ENCODE results near the gene GALNT2. TPM values are rescaled to one million over a fixed set of nuclear protein-coding genes. Genes with fewer than 3 reads are reported as not detected.
A peak's percentile ranks its signal among the peaks of the same experiment; 100 is the strongest.

The GALNT2 gene
- total RNA-seq, 1 experiment from 2014 or later: 50.4 TPM

DNA sequence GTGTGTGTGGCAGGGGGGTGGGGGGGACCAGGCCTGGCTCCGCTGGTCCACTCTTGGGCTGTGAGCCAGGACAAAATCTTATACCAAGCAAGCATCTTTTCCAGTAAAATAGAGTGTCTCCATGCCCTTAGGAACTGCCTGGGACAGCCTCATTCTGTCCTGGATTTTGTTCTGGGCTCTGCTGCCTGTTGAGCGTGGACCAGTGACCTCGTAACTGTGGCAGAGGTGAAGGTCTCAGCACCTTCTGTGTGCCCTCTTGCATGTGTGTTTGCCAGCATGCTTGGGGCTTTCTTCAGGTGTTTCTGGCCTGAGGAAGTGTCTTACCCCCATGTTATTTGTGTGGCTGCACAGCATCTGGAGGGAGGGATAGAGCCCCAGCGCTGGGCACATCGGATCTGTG, 45.7 kb downstream of the GALNT2 start:
- DNase-seq (ENCODE audit: low spot score): no peak

DNA sequence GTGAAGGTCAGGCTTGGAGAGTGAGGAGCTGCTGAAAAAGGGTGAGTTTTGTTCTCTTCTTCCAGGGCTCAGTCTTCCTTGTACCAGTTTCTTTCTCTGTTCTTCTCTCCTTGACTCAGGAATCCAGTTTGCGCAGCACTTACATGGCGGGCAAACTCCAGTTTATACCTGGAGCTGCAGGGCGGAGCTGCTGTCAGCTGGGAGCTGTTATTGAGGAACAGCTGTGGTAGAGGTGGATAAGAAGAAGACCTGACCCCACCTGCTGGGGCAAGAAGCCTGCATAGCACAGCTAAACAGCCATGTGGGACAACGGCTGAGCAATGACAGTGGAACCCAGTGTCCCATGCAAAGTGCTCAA, 46.2 kb downstream of the GALNT2 start:
- DNase-seq (ENCODE audit: low spot score): no peak

DNA sequence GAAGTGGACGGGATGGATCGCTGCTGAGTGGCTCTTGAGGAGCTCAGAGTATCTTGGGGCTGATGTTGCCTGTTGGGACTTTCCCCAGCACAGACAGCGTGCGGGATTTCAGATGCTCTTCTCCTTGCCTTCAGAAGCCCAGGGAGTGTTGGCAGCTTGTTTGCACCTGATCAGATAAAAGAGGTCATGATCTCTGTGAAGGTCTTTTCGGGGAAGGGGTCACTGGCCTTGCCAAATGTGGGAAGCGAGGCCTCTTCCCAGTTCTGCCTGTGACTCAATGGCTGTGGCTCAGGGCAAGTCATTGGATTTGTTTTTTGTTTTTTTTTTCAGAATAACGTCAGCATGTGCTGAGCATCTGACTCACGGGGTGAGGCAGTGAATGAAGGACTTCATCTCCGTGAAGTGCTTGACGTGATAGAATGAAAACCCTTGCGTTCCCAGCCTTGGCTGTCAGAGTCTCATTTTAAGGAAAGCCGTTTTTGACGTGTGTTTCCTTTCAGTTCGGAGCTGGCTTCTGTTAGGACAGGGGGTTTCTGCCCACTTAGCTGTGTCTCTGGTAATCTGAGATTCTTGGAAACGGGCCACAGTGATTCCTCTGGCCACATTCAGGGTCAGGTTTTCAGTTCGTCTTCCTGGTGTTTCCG, 46.7 kb downstream of the GALNT2 start:
- DNase-seq (ENCODE audit: low spot score): peak; percentile 42

DNA sequence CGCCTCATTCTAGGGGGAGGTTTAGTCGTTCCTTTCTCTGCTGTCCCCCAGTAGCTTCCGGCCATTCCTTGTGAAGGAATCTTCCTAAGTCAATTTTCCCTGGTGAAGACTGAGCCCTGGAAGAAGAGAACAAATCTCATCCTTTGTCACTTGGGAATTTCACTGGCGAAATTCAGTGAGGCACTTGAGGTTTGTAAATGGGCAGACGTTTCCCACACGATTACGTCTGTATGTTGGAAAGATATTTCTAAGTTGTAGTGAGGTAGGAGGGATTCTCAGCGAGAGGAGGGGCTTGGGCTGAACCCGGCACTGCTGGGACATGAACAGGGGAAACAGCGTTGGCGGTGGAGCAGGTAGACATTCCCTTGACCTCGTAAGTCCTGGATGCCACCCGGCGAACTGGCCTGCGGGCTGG, 47.2 kb downstream of the GALNT2 start:
- no peak for DNase-seq (ENCODE audit: low spot score)

DNA sequence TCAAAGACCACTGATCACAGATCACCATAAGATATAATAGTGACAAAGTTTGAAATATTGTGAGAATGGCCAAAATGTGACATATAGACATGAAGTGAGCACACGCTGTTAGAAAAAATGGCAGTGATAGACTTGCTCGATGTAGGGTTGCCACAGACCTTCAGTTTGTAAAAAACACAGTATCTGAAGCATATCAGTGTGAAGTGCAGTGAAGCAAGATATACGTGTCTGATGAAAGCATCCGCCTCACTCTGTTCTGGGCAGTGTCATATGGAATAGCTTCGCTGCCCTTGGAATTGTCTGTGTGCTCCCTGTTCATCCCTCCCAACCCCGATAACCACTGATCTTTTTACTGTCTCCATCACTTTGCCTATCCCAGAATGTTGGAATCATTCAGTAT, 50.7 kb downstream of the GALNT2 start:
- no peak for DNase-seq (ENCODE audit: low spot score)

DNA sequence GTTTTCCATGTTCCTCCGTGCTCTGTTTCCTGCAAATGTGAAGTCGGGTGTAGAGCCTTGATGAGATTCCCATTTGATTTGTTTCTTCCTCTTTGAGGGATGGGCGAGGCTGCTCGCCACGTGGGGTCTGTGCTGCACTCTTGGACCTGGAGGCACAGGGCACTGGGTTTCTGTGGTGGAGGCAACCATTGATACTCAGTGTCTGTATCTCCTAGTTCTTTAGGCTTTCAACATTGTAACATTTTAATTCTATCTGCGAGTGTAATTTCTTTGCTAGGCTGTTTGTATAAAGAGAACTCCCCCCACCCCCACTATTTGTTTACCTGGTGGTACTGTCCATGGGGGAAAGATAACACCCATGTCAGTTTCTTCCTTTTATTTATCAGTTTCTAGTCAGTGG, 52.3 kb downstream of the GALNT2 start:
- DNase-seq (ENCODE audit: low spot score): no peak

DNA sequence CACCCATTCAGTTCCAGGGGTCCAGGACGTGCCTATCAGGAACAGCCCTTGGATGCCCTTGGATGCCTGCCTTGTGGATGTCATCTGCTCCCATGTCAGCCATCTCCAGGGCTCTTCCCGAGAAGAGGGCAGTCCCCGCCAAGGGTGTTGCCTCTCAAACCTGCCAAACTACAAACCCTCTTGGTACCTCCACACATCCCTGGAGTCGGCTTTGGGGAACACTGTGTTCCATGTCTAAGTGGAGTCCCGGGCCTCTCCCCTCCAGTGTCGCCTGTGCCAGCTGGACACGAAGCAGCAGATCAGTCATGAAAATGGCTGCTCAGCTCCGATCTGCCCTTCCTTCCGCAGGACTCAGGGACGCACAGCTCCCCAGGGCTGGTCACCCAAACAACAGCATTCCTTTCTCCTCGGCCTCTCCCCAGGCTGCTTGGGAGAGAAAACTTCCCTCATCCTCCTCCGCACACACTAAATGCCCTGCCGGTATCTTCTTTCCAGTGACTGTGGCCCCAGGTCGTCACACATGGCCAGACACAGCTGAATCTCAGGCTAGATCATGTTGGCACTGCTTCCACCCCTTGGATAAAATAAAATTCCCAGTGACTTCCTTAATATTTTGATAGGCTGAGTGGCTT, 53.4 kb downstream of the GALNT2 start:
- no peak for DNase-seq (ENCODE audit: low spot score)

DNA sequence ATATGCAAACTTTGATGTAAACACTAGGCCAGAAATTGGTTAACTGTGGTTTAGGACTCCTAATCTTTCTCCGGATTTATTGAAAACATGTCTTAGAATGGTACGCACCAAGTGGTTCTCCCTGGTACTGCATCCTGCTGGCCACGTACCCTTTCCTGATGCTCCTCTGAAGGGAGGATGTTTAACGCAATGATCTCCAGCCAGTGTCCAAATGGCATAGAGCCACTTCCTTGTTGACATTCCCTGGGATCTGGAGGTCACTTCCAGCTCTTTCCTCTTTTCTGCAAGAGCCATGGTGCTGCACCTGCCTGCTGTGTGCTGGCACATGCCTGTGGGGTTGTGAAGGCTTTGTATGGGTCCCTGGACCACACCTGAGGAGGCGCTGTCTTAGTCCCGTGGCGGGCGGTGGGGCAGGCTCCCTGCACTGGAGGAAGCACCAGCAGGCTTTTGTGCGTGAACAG, 53.9 kb downstream of the GALNT2 start:
- DNase-seq (ENCODE audit: low spot score): no peak

DNA sequence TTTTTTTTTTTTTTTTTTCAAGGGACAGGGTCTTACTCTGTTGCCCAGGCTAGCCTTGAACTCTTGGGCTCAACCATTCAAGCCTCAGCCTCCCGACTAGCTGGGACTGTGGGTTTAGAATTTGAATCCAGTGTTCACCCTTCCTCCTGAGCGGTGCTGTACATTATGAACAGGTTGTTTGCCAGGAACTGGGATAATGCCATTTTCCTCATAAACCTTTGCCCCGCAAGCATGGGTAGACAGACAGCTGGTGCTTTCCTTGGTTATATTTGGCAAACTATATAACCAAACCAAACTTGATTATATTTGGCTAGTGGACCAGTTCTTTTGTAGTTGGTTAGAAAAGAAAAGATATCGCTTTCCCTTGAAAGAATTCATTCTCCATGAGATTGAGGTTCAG, 54.9 kb downstream of the GALNT2 start:
- no peak for DNase-seq (ENCODE audit: low spot score)

DNA sequence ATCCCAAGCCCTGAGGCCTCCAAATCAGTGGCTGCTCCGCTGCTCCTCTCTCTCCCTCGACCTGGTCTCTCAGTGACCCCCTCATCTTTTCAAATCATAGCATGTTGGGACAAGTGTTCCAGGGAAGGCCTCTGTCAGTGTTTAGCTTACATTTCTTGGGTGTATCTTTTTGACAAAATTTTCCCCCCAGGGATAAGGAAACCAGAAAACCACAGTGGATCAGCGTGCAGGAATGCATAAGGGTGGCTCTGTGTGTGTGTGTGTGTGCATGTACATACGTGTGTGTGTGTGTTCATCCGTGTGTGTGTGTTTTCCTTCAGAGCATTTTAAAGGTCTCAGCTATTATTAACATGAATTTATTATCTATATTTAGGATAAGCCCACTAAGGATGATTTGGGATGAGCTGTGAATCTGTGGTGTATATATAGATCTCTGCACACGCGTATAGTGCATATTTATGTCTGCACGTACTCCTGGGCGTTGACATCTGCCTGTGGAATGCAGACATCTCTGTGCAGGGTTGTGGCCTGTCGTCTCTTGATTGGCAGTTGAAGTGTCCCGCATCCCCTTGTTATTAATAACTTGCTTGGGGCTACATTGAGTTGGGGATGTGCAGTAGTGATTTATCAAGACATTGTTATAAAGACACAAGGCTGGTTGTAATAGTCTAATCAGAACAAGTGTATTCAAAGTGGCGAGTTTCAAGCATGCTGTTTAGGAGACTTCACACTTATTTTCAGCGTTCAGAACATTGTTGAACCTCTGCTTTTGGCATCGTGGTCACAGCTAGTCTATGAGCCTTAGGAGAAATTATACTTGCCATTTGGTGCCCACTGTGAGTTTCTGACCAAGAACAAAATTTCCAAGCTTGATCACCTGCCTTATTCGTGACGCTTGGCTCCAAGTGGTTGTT, 55.6 kb downstream of the GALNT2 start:
- DNase-seq (ENCODE audit: low spot score): no peak

DNA sequence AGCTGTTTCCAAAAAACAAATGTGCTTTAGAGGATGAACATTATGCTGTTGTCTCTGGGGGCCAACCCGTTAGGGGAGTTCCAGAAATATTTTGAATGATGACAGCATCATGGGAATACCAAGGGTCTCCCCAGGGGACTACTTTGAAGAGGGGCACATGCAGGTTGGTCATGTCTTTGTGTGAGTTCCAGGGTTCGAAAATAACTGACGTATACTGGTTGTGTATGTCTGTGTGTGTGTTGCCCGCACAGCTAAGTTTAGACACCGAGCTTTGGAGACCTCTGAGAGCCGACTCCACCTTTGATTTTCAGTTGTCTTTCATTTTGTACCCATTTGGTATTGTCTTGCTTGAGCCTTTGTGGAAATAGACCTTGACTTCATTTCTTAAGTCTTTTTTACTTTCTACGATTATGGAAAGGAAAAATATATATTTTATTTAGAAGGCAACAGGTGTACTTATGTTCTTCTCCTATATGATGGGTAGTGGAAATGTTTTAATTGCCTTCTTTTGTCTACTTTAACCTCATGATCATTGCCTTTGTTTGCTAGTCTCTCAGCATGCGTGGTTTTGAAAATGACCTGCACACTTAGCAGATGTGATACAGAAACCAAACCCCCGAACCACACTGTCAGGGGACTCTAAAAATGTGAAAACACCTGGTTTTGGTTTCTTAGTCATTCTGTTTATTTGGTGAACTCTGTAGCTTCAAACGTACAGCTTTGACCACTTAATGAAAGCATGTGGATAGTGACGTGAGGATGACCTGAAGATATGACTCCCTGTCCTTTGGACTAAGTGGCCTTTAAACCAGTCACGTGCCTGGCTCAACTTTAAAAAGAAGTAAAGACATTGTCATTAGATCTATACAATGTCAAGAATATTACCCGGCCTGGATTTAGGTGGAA, 56.5 kb downstream of the GALNT2 start:
- peak; percentile 43 for DNase-seq (ENCODE audit: low spot score)

DNA sequence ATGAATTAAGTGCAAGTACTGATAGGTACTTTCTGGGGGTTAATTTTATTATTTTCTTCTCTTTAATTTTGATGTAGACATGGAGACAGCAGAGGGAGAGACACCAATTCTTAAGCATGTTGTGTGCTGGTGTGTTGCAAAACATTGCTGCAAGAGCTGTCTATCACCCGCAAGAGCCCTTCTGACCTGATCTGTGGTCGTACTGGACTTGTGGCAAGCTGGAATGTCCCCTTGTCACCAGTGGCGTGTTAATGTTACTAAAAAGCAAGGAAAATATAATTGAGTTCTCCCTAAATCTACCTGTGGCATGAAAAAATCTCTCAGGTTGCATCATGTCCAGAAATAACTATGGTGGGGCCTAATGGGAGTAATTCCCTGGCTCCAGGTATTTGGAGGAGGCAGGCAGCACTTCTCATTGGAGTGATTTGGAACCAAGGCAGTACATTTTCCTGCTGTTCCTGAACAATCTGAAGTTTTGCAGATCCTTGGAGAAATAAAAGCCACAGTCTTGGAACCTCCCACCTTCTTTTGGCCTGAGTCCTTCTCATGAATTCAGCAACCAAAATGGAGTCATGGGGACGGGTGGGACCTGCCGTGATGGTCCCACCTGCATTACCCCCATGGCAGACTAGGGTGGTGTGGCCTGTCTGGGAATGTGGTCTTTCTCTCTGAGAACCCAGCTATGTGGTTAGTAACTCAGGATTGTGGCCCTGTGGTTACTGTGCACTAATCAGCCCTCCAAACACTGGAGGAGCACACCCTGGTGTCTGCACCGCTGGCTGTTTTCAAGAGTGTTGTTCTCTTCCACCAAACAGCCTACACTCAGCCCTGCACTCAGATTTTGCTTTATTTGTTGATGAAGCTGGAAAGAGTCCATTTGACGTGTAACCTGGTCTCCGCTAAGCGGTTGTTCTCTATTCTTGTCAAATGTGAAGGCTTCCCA, 57.4 kb downstream of the GALNT2 start:
- peak; percentile 35 for DNase-seq (ENCODE audit: low spot score)

DNA sequence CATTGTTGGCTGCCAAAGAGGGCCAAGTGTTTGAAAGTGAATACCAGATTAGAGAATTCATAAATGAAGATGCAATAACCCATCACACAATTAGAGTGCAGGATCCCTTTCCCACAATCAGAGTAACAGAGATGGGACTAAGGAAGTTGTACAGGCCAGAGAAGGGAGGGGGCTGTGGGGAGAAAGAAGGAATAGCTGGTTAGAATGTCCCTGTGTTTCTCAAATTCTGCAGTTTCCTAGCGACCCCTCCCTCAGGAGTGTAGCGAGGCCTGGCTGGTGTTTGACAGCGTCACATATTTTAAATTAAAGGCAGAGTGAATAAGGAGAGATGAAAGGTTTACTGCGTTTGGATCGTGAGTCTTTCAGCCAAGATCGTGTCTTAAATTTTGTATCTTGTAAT, 58.1 kb downstream of the GALNT2 start:
- no peak for DNase-seq (ENCODE audit: low spot score)

DNA sequence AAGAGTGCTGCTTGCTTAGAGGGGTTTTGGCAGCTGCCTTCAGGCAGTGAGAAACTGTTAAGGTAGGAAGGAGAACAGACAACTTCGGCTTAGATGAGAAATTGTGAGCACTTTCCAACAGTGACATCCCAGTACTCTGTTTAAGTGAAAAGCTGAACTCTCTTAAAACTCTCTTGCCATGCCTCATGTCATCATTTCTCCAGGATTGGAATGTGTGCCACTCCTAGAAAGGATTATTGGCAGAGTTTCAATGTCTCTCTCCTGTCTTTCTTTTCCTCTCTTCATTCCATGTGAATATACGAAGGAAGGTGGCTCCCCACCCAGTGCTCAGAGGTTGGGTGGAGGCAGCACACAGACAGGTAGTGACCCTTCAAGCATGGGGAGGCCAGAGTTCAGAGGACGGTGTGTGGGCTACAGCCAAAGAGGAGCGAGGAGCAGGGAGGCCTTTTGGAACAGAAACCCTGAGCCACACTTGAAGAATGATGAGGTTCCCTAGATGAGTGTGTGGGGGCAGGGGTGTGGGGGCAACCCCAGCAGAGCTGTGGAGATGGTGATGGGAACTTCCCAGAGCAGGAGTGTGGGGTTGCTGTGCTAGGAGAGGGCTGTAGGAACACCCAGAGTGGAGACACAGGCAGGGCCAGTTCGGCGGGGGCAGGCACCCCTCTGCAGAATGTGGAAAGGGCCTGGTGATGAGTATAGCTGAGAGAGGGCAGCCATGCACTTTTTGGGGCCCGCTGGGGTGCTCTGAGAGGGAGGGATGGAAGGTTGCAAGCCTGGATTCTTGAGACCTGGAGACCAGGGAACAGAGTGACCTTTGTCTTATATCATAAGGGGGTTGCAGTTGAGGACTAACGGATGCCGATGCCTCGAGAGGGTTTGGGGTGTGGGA, 58.8 kb downstream of the GALNT2 start:
- no peak for DNase-seq (ENCODE audit: low spot score)

DNA sequence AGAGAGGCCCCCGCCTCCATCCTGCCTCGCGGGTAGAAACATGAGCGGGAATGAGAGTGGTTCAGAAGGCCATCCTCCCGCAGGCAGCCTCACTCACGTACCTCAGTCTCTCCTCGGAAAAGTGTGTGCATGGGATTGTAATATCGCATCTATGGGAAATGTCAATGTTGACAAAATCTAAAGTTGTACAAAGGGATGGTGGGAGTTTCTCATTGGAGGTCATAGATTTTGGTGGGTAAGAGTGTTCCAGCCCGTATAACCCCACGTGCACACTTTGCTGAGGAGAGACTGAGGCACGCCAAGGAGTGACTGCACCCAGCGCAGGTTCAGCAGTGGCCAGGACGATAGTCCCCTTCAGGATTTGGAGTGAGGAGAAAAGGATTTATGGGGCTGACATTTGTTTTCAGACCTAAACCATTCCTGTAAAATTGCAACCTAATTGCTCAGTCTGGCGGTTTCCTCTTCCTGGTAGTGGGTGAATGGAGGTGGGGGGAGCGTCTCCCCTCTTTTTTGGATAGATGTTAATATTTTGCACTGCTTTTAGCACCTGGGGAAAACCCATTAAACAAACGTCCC, 59.6 kb downstream of the GALNT2 start:
- no peak for DNase-seq (ENCODE audit: low spot score)

DNA sequence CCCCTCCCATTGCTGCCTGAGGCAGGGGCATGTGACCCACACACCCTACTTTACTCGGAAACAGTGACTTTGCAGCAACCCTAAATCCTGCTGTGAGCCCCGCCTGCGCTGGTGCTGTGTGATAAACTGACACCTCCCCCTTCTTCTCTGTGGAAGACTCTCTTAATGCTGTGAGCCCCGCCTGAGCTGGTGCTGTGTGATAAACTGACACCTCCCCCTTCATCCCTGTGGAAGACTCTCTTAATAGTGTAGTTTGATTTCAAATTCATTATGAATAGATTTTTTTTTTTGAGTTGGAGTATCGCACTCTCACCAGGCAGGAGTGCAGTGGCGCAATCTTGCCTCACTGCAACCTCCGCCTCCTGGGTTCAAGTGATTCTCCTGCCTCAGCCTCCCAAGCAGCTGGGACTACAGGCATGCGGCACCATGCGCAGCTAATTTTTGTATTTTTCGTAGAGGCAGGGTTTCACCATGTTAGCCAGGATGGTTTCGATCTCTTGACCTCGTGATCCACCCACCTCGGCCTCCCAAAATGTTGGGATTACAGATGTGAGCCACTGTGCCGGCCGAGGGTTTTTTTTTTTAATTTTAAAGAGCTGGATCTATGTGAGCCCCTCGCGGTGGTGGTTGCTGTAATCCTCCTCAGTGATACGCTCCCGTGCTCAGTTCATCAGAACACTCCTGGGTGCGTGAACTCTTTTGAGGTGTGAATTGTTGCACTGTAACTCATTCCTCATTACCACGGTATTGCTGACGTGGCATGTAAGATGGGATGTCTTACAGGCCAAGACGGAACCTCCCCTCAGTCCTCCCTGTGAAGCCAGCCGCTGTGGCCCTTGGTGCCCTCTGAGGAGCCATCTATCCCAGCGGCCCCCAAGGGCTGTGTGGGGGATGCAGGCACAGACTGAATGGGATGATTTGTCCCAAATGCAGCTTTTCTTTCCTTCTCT, 60.3 kb downstream of the GALNT2 start:
- no peak for DNase-seq (ENCODE audit: low spot score)

DNA sequence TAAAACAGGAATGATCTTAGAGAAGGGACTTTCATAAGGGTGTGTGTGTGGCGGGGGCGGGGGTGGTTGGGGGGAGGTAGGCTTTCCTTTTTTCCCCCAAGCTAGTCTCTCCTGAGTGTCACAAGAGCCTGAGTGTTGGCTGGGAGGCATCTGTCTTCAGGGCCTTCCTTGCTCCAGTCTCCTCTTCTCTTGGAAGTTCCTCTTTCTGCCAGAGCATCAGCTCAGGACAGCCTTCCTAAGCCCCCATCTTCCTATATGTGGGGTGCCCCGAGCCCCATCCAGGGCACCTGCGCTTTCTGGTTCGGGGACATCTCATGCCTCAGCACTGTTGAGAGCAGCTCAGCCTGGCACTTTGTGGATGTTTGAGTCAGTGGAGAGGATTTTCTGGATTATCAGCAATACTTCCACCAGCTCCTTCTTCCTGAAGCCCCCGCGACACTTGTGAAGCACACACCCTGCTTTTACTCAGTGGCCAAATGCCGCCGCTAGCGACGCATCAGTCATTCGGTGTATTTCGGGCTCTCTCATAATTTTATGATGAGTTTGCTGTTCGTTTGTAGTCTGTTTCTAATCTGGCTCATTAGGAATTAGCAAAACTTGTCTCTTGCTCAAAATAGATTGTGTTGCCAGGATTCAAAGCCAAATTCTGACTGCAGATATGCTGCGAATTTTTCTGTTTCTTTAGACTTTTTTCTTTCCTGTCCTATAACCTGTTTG, 61.7 kb downstream of the GALNT2 start:
- DNase-seq (ENCODE audit: low spot score): no peak
